NOMO-1 treated with DMSO at 0.1 percent for 48 hours (cell line): ENCODE data around the gene TIGD1.
"Not testable (repeated sequence)": the region's sequence is repeated elsewhere in the genome, so short reads cannot be mapped to it uniquely, and the experiment has no call there.

Experiments
- DNase-seq: peaks from one replicate; lab custom pipeline; 2025; ENCODE audit not compliant: unreplicated experiment; lab: John Stamatoyannopoulos, UW

The TIGD1 gene

DNA sequence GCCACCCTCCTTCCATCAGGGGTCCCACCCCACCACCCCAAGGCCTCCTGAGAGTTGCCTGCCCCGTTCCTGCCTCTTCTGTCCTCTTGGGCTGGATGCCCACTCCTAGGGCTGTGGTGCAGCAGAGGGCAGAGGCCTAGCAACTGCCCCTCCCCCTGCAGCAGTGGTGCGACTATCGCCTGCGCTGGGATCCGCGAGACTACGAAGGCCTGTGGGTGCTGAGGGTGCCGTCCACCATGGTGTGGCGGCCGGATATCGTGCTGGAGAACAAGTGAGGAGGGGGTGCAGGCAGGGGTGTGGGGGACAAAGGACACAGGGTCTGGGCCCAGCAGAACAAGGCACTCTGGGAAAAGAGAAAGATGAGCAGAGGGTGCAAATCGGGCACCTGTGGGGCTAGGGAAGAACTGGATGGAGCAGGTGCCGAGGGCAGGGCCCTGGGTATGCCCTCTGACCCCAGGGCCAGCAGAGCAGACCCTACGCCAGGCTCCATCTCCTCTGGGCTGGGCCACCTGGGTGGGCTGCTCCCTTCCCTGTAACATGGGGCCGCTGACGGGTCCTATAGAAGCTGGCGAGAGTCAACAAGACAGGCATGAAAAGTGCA is 9.8 kb downstream of the TIGD1 start:
- DNase-seq = no peak

DNA sequence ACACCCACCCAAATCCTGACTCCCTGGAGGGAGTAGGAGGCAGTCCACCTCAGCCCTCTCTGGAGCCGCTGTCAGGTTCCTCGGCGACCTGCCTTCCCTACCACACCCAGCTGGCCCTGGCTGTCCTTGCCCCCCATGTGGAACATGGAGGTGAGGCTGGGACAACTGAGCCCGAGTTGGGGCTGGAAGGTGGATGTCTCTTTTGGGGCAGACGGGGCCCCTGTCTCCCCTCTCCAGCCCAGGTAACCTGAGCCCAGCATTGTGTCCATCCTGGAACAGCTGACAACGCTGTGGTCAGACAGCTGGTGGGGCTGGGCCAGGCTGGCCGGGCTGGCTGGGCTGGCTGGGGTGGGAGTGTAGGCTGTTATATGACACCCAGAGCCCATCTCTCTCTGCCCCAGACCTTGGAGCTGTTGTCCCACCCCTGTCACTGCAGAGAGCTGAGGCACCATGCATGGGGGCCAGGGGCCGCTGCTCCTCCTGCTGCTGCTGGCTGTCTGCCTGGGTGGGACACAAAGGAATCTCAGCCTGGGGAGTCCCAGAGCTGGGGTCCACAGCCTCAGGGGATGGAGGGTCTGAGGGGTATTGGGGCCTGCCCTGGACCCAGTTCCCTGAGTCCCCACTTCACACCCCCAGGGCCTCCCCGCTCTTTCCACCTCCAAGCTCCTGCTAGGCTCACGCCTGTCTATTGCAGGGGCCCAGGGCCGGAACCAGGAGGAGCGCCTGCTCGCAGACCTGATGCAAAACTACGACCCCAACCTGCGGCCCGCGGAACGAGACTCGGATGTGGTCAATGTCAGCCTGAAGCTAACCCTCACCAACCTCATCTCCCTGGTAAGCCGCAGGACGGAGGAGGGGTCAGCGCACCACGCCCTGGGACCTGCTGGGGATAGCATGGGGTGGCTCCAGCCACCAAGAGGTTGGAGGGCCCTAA is 10.8 kb downstream of the TIGD1 start, which contains the start of gene CHRNG:
TSS of gene CHRNG (plus strand) at position 395 of the 934 bp plus-strand sequence. CDS start at position 451, 56 bp downstream.
- no peak for DNase-seq

DNA sequence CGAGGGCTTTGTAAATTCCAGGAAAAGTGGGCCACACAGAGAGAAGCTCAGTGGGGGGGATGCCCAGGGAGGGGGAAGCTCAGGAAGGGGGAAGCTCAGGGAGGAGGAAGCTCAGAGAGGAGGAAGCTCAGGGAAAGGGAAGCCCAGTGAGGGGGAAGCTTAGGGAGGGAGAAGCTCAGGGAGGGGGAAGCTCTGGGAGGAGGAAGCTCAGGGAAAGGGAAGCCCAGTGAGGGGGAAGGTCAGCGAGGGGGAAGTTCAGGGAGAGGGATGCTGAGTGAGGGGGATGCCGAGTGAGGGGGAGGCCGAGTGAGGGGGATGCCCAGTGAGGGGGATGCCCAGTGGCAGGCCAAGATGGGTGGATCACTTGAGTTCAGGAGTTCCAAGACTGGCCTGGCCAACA is 11.7 kb downstream of the TIGD1 start:
- no peak for DNase-seq

DNA sequence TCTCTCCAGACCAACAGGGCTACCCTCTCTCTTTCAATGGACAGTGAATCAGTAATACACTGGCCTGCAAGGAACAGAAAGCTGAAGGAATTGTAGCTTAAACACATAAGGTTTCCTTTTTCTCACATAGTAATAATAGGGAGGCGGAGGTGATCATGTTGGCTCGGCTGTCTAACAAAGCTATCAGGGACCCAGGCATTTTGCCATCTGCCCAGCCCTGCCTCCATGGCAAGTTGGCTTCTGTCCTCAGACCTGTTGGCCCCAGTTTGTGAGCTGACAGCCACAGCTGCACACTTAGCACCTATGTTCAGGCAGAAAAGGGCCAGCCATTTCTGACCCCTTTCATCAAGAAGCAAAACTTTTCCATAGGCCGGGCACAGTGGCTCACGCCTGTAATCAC is 12.9 kb downstream of the TIGD1 start:
- DNase-seq = no peak

DNA sequence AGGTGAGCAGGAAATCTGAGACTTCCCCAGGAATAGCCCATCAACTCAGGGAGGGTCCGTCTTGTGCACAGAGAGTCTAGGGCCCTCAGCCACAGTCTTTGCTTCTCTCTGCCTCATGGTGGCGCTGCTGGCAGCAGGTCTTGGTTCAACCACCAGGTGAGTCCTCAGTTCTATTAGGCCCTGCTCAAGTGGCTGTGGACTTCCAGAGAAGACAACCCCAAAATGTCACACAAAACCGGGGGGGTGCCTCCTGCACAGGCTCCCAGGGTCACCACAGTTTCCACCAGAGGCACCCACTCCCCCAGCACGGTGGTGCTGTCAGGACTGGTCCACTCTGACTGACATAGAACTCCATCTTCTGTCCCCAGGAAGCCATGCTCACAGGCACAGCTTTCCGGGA is 13.3 kb downstream of the TIGD1 start:
- DNase-seq = no peak

DNA sequence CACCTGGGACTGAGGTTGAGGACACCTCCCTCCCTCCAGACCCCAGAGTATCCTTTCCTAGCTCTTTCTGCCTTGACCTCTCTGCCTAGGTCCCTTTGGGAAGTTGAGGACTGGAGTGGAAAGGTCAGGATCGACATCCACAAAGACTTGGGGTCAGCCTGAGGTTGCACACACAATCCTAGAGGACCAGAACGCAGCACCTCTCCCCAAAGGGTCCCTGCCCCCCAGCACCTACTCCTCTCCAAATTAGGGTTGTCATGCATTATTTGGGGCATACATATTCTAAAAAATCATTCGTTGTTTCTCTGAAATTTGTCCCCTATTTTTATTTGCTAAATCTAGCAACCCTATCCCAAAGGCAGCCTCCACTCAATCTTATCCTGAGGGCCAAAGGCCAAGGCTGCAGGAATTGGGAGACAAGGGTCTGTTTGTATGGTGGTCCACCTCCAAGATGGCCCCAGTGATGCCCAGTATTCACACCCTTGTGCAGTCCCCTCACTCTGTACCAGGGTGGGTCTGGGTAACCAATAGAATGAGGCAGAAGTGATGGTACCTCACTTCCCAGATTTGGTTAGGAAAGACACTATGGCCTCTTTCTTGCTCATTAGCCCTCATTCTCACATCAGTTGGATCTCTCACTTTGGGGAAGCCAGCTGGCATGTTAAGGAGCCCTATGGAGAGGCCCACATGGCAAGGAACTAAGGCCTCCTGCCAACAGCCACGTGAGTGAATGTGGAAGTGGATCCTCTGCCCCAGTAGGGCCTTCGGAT is 14.4 kb downstream of the TIGD1 start:
- DNase-seq = no peak

DNA sequence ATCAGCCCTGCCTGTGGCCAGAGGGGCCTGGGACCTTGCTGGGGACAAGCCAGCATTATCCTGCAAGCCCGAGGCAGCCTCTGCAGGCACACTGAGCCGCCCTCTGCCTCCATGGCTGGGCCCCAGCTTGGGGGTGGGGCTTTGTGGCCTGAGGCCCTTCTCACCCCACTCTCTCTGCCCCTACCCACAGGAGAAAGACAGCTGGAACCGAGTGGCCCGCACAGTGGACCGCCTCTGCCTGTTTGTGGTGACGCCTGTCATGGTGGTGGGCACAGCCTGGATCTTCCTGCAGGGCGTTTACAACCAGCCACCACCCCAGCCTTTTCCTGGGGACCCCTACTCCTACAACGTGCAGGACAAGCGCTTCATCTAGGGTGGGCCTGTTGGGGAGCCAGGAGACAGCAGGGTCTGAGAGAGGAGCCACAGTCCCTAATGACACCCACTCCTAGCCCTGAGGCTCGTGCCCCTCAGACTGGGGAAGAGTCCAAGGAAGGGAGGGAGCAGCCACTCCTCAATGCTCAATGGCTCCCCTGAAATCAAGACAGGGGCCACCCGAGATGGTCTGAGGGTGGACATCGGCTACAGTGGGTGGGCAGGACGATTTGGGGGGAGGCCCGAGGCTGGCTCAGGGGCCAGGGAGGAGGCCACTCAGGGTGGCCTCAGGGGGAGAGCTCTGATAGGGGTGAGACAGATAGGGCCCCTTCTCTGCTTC is 15.3 kb downstream of the TIGD1 start:
- no peak for DNase-seq

DNA sequence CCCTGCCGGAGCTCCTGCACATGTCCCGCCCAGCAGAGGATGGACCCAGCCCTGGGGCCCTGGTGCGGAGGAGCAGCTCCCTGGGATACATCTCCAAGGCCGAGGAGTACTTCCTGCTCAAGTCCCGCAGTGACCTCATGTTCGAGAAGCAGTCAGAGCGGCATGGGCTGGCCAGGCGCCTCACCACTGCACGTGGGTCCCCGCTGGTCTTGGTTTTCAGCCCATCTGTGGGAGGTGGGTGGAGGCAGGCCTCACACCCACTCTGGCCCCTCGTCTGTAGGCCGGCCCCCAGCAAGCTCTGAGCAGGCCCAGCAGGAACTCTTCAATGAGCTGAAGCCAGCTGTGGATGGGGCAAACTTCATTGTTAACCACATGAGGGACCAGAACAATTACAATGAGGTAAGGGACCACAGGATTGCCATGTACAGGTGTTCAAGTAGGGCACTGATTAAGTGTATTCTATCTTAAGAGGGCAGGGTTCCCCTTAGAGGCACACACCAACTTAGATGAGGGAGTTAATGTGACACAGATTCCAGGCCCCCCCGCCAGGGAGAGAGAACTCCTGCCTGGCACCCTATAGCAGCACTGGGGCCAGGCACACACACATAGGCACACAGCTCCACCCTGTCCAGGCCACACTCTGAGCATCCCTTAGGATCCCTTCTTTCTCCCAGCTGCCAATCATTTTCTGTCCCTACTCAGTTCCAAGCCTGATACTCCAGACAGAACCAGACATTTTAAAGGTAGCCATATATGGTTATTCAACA is 16.2 kb downstream of the TIGD1 start:
- no peak for DNase-seq

DNA sequence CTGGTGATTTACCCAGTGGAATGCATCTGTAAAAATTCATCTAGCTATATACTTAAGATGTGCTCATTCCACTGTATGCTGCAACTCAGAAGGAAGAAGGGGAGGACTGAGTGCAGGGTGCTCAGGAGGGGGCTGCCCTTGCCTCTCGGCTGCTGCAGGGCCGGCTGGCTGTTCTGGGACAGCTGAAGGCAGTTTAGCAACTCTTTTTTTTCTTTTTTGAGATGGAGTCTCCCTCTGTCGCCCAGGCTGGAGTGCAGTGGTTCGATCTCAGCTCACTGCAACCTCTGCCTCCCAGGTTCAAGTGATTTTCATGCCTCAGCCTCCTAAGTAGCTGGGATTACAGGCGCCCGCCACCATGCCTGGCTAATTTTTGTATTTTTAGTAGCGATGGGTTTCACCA is 17.5 kb downstream of the TIGD1 start:
- DNase-seq = not testable (repeated sequence)

DNA sequence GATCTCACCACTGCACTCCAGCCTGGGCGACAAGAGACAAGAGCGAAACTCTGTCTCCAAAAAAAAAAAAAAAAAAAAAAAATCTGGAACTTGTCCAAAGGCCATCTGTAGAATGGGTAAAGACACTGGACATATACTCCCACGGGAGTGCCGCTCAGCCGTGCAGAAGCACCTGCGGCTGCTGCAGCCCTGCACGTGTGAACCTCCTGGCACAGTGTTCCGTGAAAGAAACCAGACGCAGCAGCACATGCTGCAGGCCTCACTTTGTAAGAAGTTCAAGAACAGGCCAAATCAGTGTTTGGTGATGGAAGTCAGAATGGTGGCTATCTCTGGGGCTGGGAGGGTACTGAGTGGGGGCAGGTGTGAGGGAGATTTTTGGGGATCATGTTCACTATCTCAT is 17.9 kb downstream of the TIGD1 start:
- DNase-seq = no peak

DNA sequence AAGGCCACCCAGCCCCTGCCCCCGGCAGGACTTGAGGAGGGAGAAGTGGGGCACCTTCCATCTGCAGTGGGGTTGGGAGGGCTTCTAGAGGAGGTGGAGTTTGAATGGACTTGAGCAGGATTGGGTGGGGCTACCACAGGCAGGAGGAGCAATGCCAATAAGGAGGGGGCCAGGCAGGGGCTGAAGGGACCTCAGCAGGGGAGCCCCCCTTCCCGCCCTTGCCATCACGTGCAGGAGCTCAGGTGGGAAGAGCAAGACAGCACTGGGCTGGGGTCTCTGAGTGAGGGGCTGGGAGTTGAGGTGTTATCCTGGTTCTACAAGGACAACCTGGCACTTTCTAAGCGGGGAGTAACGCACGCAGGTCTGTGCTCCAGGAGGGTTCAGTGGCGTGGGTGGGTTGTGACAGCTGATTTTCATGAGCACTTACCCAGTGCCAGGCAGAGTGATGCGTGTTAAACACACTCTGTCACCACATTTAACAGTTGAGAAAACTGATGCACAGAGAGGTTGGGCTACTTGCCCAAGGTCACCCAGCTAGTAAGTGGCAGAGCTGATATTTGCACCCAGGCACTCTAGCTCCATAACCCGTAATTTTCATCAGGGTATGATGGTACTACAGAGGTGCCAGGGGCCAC is 19.6 kb downstream of the TIGD1 start:
- DNase-seq = no peak

DNA sequence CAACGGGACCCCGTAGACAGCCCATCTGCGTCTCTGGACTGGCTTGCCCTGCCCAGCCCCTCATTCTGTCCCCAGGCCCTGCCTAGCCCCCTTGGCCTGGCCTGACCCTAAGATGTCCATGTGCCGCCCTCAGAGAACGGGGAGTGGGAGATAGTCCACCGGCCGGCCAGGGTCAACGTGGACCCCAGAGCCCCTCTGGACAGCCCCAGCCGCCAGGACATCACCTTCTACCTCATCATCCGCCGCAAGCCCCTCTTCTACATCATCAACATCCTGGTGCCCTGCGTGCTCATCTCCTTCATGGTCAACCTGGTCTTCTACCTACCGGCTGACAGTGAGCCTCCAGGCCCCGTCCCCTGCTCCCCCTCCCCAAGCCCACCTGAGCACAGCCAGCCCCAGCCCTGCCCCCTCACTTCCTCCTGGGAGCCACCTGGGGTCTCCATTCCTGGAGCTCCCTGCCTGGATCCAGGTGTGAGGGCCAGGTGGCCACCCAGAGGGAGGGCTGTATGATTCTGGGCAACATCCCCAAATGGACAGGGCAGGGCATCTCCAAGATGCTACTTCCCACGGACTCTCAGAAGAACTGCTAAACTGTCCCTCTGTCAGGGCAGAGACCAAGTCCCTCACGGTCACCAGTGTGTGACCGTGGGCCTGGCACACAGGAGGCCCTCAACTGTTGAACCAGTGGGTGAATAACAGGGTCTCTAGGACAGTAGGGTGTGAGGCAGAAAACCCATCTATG is 20.4 kb downstream of the TIGD1 start:
- no peak for DNase-seq

DNA sequence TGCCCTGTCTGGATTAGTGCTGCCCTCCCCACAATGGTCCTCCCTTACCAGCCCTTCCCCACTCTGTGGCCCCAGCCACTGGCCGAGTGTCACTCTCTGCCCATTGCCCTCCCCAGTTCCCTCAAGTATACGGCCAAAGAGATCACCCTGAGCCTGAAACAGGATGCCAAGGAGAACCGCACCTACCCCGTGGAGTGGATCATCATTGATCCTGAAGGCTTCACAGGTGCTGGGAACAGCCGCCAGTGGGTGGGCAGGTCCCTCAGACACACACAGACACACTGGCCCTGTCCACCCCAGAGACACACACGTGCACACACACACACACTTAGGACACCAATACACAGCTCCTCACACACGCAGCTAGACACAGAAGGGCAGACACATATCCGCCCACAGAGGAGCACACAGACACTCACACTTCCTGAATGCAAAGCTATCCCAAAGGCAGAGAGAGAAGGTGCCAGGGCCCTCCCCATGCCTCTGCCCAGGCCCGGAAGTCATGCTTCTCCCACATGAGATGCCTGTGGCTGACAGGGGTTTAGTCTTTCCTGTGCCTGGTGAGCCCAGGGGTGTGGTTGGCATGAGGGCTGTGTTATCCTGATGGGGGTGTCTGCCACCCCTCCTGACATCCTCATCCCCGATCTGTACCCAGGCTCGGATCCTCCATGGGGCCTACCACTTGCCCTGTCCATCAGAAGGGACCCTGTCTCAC is 21.5 kb downstream of the TIGD1 start:
- no peak for DNase-seq

DNA sequence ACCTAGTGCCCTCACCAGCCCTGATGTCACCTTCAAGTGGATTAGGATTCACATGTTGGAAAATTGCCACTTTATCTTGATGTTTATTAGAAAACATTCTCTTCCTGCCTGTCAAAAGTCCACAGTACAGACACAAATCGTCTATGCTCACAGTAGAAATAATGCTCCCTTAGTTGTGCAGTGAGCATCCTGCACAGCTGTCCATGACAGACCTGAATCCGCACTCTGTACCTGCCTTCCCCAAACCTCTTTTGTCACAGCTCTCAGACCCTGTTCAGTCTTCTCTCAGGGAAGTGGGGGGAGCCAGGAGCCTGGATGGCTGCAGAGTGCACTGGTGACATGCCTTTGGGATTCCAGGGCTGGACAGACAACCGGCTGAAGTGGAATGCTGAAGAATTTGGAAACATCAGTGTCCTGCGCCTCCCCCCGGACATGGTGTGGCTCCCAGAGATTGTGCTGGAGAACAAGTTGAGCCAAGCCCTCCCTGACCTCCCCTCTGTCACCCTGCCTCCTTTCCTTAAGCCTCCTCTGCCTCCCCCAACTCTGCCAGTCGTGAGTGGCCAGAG is 22.4 kb downstream of the TIGD1 start:
- DNase-seq = no peak

DNA sequence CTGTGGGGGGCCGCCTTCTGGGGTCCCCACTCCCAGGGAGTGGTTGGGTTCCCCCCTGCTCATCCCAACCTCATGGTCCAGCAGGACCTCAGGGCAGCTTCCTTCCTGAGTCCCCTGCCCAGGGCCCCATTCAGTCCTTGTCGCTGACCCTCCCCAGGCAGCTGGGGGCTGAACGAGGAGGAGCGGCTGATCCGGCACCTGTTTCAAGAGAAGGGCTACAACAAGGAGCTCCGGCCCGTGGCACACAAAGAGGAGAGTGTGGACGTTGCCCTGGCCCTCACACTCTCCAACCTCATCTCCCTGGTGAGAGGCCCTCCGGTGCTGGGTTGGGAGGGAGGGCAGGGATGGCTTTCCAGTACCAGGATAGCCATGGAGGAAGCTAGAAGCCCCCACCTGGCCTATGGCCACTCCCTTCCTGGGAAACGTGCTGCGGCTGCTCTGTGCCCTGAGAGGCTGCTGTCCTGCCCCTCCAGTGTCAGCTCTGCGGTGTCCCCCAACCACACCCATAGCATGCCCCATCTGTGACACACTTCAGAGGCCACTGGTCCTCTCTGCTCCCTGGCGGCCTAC is 23.9 kb downstream of the TIGD1 start:
- no peak for DNase-seq

DNA sequence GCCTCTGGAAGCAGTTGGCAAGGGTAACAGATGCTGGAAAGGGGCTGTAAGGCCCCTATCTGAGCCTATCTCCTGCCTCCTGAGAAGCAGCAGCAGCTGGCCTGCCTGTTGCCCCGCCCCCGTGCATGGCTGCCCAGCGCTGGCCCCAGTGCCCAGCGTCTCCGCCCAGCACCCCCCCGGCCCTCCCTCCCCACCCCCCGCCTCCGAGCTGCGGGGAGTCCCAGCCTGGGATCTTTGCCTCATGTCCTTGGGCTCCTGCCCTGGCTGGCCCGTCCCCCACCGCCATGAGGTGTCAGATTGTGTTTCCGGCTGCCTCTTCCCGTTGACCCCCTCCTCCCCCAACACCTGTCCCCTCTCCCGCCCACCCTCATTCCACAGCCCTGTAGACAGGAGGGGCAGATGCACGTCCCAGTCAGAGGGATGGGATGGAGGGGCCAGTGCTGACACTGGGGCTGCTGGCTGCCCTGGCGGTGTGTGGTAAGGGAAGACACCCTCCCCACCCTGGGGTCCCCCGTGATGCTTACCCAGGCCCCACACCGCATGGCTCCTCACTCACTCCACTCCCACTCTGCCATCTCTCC is 24.5 kb downstream of the TIGD1 start, which contains the start of gene CHRND:
TSS of gene CHRND (plus strand) at position 370 of the 581 bp plus-strand sequence. CDS start at position 426, 56 bp downstream.
- no peak for DNase-seq

DNA sequence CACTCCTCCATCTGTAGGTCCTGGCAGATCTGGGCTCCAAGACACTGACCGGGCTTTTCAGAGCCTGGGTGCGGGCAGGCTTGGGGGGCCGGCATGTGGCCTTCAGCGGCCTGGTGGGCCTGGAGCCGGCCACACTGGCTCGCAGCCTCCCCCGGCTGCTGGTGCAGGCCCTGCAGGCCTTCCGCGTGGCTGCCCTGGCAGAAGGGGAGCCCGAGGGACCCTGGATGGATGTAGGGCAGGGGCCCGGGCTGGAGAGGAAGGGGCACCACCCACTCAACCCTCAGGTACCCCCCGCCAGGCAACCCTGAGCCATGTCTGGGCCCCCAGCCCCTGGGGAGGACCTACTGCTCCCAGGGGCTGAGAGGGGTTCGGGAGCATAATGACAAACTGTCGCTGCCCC is 25.2 kb downstream of the TIGD1 start:
- DNase-seq = no peak
